ENCODE measurements around the gene RAB36. TPM values are rescaled to one million over a fixed set of nuclear protein-coding genes. Genes with fewer than 3 reads are reported as not detected.

Gene RAB36
- total RNA-seq, 1 donor from 2014 or later: 1.7 TPM

DNA sequence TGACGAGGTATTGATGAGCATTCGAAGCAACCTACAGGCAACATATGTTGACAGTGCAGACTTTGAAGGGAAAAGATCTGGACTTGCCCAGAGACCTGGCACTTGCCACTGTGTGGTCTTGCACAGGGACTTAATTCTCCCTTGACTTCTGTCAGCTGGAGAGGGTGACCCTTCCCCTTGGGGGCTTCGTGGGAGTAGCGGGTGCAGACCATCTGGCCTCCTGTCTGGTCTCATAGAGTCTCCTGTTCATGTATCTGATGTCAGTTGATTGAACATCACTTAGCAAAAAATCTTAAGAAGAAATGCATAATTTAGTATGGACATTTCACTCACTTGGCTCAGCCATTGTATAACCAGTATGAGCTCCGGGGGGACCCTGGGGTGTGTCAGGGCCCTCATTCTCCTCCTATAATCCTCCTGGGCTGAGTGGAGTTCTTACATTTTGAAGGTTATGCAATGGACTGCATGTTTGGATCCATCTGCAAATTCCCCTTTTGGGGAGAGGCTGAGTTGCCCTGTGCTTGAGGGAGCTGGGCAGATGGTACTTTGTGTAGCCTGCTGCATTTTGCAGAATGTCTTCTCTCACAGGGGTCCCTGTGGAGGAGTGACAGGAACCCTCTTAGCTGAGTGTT lies 48.0 kb downstream of the RAB36 start:
- CTCF ChIA-PET: no interaction called here
- POLR2A ChIA-PET: no interaction called here

DNA sequence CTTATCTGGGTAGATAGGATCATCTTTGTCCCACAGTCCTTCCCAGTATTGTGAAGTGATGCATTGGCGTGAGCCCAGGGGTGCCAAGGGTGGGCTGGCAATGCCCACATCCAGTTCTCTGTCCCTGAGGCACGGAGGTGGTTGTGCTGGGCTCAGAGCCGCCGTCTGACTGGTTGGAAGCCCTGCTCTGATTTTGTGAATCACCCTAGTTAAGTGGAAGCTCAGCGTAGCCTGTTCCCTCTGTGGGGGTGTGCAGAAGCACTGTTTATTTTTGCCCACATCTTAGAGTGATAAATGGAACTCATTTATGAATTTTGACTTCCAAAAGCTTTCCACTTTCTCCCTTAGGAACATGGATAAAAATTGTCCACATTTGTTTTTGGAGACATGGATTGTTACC lies 48.6 kb downstream of the RAB36 start:
- Mint-ChIP-seq H3K27ac (no peak overlapping the region), H3K27me3 (no peaks in the 10 kb centered on the region), H3K9me3 (no peaks in the 10 kb centered on the region), H3K36me3 (ENCODE audit: low read depth) (peaks cover 13% of the 10 kb centered on the region), H3K4me1 (no peaks in the 10 kb centered on the region), H3K4me3 (no peak overlapping the region)
- ATAC-seq (ENCODE audit: low read depth): no peak
- CTCF ChIA-PET: no interaction called here
- no peak for DNase-seq
- POLR2A ChIA-PET: interaction anchor here (0.9 kb wide), 1 partner anchor 16 kb away, joined by 3 read pairs; no protein-coding TSS in a partner anchor
- TF ChIP-seq, protein P1, sequence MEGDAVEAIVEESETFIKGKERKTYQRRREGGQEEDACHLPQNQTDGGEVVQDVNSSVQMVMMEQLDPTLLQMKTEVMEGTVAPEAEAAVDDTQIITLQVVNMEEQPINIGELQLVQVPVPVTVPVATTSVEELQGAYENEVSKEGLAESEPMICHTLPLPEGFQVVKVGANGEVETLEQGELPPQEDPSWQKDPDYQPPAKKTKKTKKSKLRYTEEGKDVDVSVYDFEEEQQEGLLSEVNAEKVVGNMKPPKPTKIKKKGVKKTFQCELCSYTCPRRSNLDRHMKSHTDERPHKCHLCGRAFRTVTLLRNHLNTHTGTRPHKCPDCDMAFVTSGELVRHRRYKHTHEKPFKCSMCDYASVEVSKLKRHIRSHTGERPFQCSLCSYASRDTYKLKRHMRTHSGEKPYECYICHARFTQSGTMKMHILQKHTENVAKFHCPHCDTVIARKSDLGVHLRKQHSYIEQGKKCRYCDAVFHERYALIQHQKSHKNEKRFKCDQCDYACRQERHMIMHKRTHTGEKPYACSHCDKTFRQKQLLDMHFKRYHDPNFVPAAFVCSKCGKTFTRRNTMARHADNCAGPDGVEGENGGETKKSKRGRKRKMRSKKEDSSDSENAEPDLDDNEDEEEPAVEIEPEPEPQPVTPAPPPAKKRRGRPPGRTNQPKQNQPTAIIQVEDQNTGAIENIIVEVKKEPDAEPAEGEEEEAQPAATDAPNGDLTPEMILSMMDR (IDR thresholded peaks at IDR 0.05): no peak
- intact Hi-C loops (cut with micrococcal nuclease): no loop called here

More for the DNA sequence above, 48.0 kb downstream of the RAB36 start:
- Mint-ChIP-seq H3K27me3 (no peaks in the 10 kb centered on the region), H3K4me1 (no peaks in the 10 kb centered on the region), H3K36me3 (ENCODE audit: low read depth) (peaks cover 11% of the 10 kb centered on the region), H3K27ac (no peak overlapping the region), H3K9me3 (no peaks in the 10 kb centered on the region), H3K4me3 (no peak overlapping the region)
- DNase-seq: no peak
- TF ChIP-seq, protein P1 (IDR thresholded peaks at IDR 0.05): no peak
- ATAC-seq (ENCODE audit: low read depth): no peak
- intact Hi-C loops (cut with micrococcal nuclease): no loop called here

DNA sequence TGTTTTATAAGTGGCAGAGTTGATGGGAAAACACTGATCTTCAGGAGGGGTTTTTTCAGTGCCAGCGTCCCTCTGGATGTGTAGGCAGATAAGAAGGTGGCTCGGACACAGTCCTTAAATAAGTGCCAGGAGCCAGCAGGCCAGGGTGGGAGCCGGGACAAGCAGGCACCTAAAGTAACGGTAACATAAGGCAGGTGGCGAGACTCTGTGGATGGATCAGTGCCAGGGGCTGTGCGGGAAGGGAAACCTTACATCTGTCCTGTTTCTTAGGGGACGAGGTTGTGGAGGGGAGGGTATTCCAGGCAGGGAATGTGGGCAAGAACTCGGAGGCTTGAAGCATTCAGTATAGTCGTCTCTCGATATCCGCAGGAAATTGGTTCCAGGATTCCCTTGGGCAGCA lies 50.9 kb downstream of the RAB36 start:
- Mint-ChIP-seq H3K36me3 (ENCODE audit: low read depth) (peaks cover 9% of the 10 kb centered on the region), H3K27me3 (no peaks in the 10 kb centered on the region), H3K27ac (no peak overlapping the region), H3K4me1 (peaks cover 10% of the 10 kb centered on the region), H3K9me3 (no peaks in the 10 kb centered on the region), H3K4me3 (no peak overlapping the region)
- intact Hi-C loops (cut with micrococcal nuclease): no loop called here
- no peak for ATAC-seq (ENCODE audit: low read depth)
- no peak for DNase-seq
- CTCF ChIA-PET: no interaction called here
- POLR2A ChIA-PET: interaction anchor here (0.5 kb wide), 1 partner anchor 24 kb away, joined by 3 read pairs; no protein-coding TSS in a partner anchor
- TF ChIP-seq, protein P1 (IDR thresholded peaks at IDR 0.05): no peak

DNA sequence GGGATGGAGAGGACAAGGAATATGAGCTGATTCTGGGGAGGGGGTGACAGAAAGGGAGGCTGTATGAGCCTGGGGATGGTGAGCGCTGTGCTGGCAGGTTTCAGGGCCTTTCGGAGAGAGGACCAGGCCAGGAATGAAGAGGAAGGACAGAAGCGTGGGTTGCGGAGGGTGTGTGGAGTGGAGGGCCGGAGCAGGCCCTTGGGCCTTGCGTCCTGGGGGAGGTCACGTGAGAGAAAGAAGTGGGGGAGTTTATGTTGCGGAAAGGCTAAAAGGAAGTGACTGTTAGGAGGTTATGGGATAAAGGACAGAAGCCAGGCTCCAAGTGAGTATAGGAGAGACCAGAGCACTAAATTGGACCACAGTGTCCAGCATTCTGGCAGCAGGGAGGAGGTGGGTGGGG lies 52.6 kb downstream of the RAB36 start:
- H3K9me3 Mint-ChIP-seq: no peaks in the 10 kb centered on the region
- POLR2A ChIA-PET: interaction anchor here (0.6 kb wide), 1 partner anchor 523 kb away, joined by 3 read pairs; no protein-coding TSS in a partner anchor
- intact Hi-C loops (cut with micrococcal nuclease): no loop called here
- no peak overlapping the region for H3K27ac Mint-ChIP-seq
- H3K4me3 Mint-ChIP-seq: no peak overlapping the region
- TF ChIP-seq, protein P1 (IDR thresholded peaks at IDR 0.05): no peak
- no peak for ATAC-seq (ENCODE audit: low read depth)
- CTCF ChIA-PET: no interaction called here
- H3K27me3 Mint-ChIP-seq: no peaks in the 10 kb centered on the region
- peaks cover 5% of the 10 kb centered on the region for H3K36me3 Mint-ChIP-seq (ENCODE audit: low read depth)
- no peak for DNase-seq
- peaks cover 16% of the 10 kb centered on the region for H3K4me1 Mint-ChIP-seq

DNA sequence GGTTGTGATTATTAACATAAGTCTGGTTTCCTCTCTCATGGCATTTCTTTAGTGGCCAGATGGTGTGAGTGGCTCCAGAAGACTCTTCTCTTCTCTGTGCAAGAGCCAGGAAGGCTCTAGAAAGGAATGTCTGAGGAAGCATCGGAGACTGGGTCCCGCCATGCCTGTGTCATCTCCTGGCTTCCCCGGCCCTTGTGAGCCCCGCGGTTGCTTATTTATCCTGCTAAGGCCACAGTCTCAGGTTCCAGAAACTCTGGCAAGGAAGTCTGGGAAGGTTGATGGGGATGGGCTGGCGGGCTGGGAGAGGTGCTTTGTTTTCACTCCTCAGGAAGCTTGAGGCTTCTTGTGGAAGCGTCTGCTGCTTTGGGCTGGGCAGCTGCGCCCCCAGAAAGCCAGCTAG lies 53.9 kb downstream of the RAB36 start:
- no peak for DNase-seq
- H3K27ac Mint-ChIP-seq: no peak overlapping the region
- ChIA-PET CTCF (no interaction called here), POLR2A (no interaction called here)
- peaks cover 16% of the 10 kb centered on the region for H3K4me1 Mint-ChIP-seq
- no peak for ATAC-seq (ENCODE audit: low read depth)
- TF ChIP-seq, protein P1 (IDR thresholded peaks at IDR 0.05): no peak
- H3K9me3 Mint-ChIP-seq: no peaks in the 10 kb centered on the region
- intact Hi-C loops (cut with micrococcal nuclease): no loop called here
- H3K4me3 Mint-ChIP-seq: no peak overlapping the region
- H3K27me3 Mint-ChIP-seq: no peaks in the 10 kb centered on the region
- peaks cover 13% of the 10 kb centered on the region for H3K36me3 Mint-ChIP-seq (ENCODE audit: low read depth)
